Neuronal stem cell (in vitro differentiated cells): ENCODE data around the gene CDH24.

ENCODE experiments used
- DNase-seq: peaks from one replicate; pipeline ENCODE4 v3.0.0-alpha.2; 2013; ENCODE audit warnings: low spot score
- H2AFZ ChIP-seq: one replicate; pipeline ENCODE4 v1.6.1; 2013; ENCODE audit warnings: mild to moderate bottlenecking, low read length, inconsistent platforms
- H2AK5ac ChIP-seq: 2 replicates; pipeline ENCODE4 v1.6.1; 2013; ENCODE audit warnings: low read depth, mild to moderate bottlenecking, inconsistent platforms, low read length, moderate library complexity, mixed read lengths
- H2BK120ac ChIP-seq: 2 replicates; pipeline ENCODE4 v1.6.1; 2013; ENCODE audit warnings: low read depth, mild to moderate bottlenecking, inconsistent platforms, low read length, moderate library complexity, mixed read lengths
- H2BK12ac ChIP-seq: one replicate; pipeline ENCODE4 v1.6.1; 2013; ENCODE audit warnings: low read length, inconsistent platforms
- H2BK15ac ChIP-seq: 2 replicates; pipeline ENCODE4 v1.6.1; 2013; ENCODE audit warnings: mild to moderate bottlenecking, low read length, inconsistent platforms, mixed read lengths
- H2BK5ac ChIP-seq: one replicate; pipeline ENCODE4 v1.6.1; 2013; ENCODE audit warnings: inconsistent platforms, mild to moderate bottlenecking, low read length, moderate library complexity
- H3K14ac ChIP-seq: one replicate; pipeline ENCODE4 v1.6.1; 2013; ENCODE audit warnings: low read length, inconsistent platforms
- H3K18ac ChIP-seq: 2 replicates; pipeline ENCODE4 v1.6.1; 2013; ENCODE audit warnings: low read length, inconsistent platforms
- H3K23ac ChIP-seq: 2 replicates; pipeline ENCODE4 v1.6.1; 2013; ENCODE audit warnings: low read depth, mild to moderate bottlenecking, mixed read lengths, low read length, inconsistent platforms; ENCODE audit not compliant: poor library complexity
- H3K27ac ChIP-seq: replicated peaks from 3 replicates; pipeline ENCODE4 v1.5.1; 2013; ENCODE audit warnings: low read length, inconsistent platforms
- H3K27me3 ChIP-seq, 3 experiments: 2 replicates each; pipeline ENCODE4 v1.6.1; 2013; ENCODE audit warnings: low read length in 3 of 3, mild to moderate bottlenecking in 2 of 3, inconsistent platforms in 1 of 3, low read depth in 1 of 3, mixed read lengths in 1 of 3, moderate library complexity in 1 of 3; ENCODE audit not compliant: control insufficient read depth in 3 of 3, insufficient read depth in 3 of 3
- H3K36me3 ChIP-seq, 2 donors: replicated peaks in 1 of 2; 2 replicates each; pipeline ENCODE4 v1.6.1; 2013; ENCODE audit warnings: low read length in 2 of 2; ENCODE audit not compliant: control insufficient read depth in 2 of 2, insufficient read depth in 2 of 2
- H3K4ac ChIP-seq: 2 replicates; pipeline ENCODE4 v1.6.1; 2013; ENCODE audit warnings: inconsistent platforms, mild to moderate bottlenecking, low read length, moderate library complexity
- H3K4me1 ChIP-seq, 2 donors: 1 replicate in 1 of 2; 2 replicates in 1 of 2; pipeline ENCODE4 v1.6.1; 2013; ENCODE audit warnings: low read length in 2 of 2, low read depth in 1 of 2; ENCODE audit not compliant: control insufficient read depth in 2 of 2, insufficient read depth in 1 of 2
- H3K4me2 ChIP-seq: one replicate; pipeline ENCODE4 v1.6.1; 2013; ENCODE audit warnings: mild to moderate bottlenecking, low read length, inconsistent platforms; ENCODE audit not compliant: insufficient read depth, poor library complexity, severe bottlenecking
- H3K4me3 ChIP-seq, 2 donors: 2 replicates each; pipeline ENCODE4 v1.5.1; 2013; ENCODE audit warnings: low read length in 2 of 2, mild to moderate bottlenecking in 2 of 2, inconsistent platforms in 1 of 2, moderate library complexity in 1 of 2
- H3K79me1 ChIP-seq: one replicate; pipeline ENCODE4 v1.6.1; 2013; ENCODE audit warnings: low read depth, mild to moderate bottlenecking, inconsistent platforms, low read length, moderate library complexity
- H3K9ac ChIP-seq: one replicate; pipeline ENCODE4 v1.6.1; 2013; ENCODE audit warnings: mild to moderate bottlenecking, low read depth, low read length, inconsistent platforms; ENCODE audit not compliant: poor library complexity
- H3K9me3 ChIP-seq, 2 donors: replicated peaks in 1 of 2; 2 replicates each; pipeline versions ENCODE3 to v1.6.1; 2013; ENCODE audit warnings: low read length in 2 of 2, mild to moderate bottlenecking in 2 of 2, inconsistent platforms in 1 of 2, low read depth in 1 of 2, mixed read lengths in 1 of 2, moderate library complexity in 1 of 2; ENCODE audit not compliant: control insufficient read depth in 2 of 2, insufficient read depth in 1 of 2
- H4K8ac ChIP-seq: one replicate; pipeline ENCODE4 v1.6.1; 2013; ENCODE audit warnings: low read depth, mild to moderate bottlenecking, inconsistent platforms, low read length, moderate library complexity
- H4K91ac ChIP-seq: one replicate; pipeline ENCODE4 v1.6.1; 2013; ENCODE audit warnings: low read length, low read depth, mild to moderate bottlenecking, inconsistent platforms; ENCODE audit not compliant: poor library complexity
- whole genome bisulfite sequencing, 2 donors: extraction: QIAGEN DNeasy Blood & Tissue Kit; methylation state at CpG; one replicate each; pipeline ENCODE4 v1.1.7; 2013; ENCODE audit warnings: missing lambda C conversion rate in 2 of 2, mixed read lengths in 1 of 2; ENCODE audit not compliant: insufficient read length in 2 of 2, insufficient replicate concordance in 1 of 2; ENCODE audit errors: extremely low coverage in 2 of 2; 5-methylcytosine and 5-hydroxymethylcytosine counted together

The CDH24 gene

GRCh38 chr14:23093526-23093925, 36.2 kb upstream of the CDH24 start:
- Histone ChIP-seq H2BK15ac (no peak overlapping the region), H2AK5ac (no peak overlapping the region), H3K36me3 (peaks cover 18 to 71% of the 10 kb centered on the region in 2 donors), H3K4ac (no peak overlapping the region), H2BK120ac (no peak overlapping the region), H3K9ac (no peak overlapping the region), H2BK5ac (no peak overlapping the region), H3K4me2 (no peak overlapping the region), H3K79me1 (peaks cover 4% of the 10 kb centered on the region), H3K9me3 (no peaks in the 10 kb centered on the region), H3K4me1 (peaks cover 2 to 3% of the 10 kb centered on the region in 2 donors), H3K4me3 (peak overlapping the region in 1 of 2 donors; percentile 79), H4K8ac (no peak overlapping the region), H3K18ac (no peak overlapping the region), H3K23ac (no peak overlapping the region), H3K27me3 (no peaks in the 10 kb centered on the region), H3K14ac (no peak overlapping the region), H2BK12ac (no peak overlapping the region), H3K27ac (no peak overlapping the region), H4K91ac (no peak overlapping the region), H2AFZ (no peak overlapping the region)
- WGBS, 2 donors, result no CpG with 5 or more reads among the region's 2 CpGs
- DNase-seq, result no peak

- Histone ChIP-seq H3K27me3 (no peaks in the 10 kb centered on the region), H3K23ac (no peak overlapping the region)
Observed at GRCh38 chr14:23093104-23093503, 35.8 kb upstream of the CDH24 start.

GRCh38 chr14:23091294-23092225, 34.2 kb upstream of the CDH24 start:
- no peak overlapping the region for H4K91ac ChIP-seq
- H3K4me2 ChIP-seq, result no peak overlapping the region
- no peak overlapping the region for H3K4ac ChIP-seq
- no peak overlapping the region for H2BK120ac ChIP-seq
- DNase-seq, result no peak
- H3K79me1 ChIP-seq, result no peaks in the 10 kb centered on the region
- no peak overlapping the region for H2BK15ac ChIP-seq
- no peak overlapping the region for H3K9ac ChIP-seq
- H2BK12ac ChIP-seq, result no peak overlapping the region
- H3K4me1 ChIP-seq, result peaks cover 2 to 3% of the 10 kb centered on the region in 2 donors
- H3K4me3 ChIP-seq, result no peak overlapping the region
- no peak overlapping the region for H3K14ac ChIP-seq
- no peak overlapping the region for H3K23ac ChIP-seq
- H3K27me3 ChIP-seq, result no peaks in the 10 kb centered on the region
- H3K18ac ChIP-seq, result no peak overlapping the region
- H3K36me3 ChIP-seq, result peaks cover 14 to 71% of the 10 kb centered on the region in 2 donors
- H3K9me3 ChIP-seq, result no peaks in the 10 kb centered on the region
- no peak overlapping the region for H2AK5ac ChIP-seq
- no peak overlapping the region for H2BK5ac ChIP-seq
- no peak overlapping the region for H3K27ac ChIP-seq
- H4K8ac ChIP-seq, result no peak overlapping the region
- no peak overlapping the region for H2AFZ ChIP-seq
- no CpG with 5 or more reads among the region's 12 CpGs for WGBS, 2 donors

More at GRCh38 chr14:23093104-23093503, 35.8 kb upstream of the CDH24 start:
- Histone ChIP-seq H3K4me2 (no peak overlapping the region), H4K91ac (no peak overlapping the region), H3K4me3 (no peak overlapping the region), H2AFZ (no peak overlapping the region), H4K8ac (no peak overlapping the region), H2BK5ac (no peak overlapping the region), H3K18ac (no peak overlapping the region), H3K4ac (no peak overlapping the region), H3K27ac (no peak overlapping the region), H3K9ac (no peak overlapping the region), H2BK12ac (no peak overlapping the region), H3K4me1 (peaks cover 2 to 3% of the 10 kb centered on the region in 2 donors), H2AK5ac (no peak overlapping the region), H3K14ac (no peak overlapping the region), H2BK15ac (no peak overlapping the region), H3K9me3 (no peaks in the 10 kb centered on the region), H2BK120ac (no peak overlapping the region), H3K79me1 (peaks cover 4% of the 10 kb centered on the region), H3K36me3 (peaks cover 16 to 71% of the 10 kb centered on the region in 2 donors)
- DNase-seq, result no peak
- WGBS, 2 donors, result no CpG with 5 or more reads among the region's 2 CpGs

GRCh38 chr14:23090254-23090636, 32.9 kb upstream of the CDH24 start:
- Histone ChIP-seq H3K4me2 (no peak overlapping the region), H3K18ac (no peak overlapping the region), H3K27ac (no peak overlapping the region), H2BK12ac (no peak overlapping the region), H3K79me1 (no peaks in the 10 kb centered on the region), H2AK5ac (no peak overlapping the region), H3K4ac (no peak overlapping the region), H3K4me1 (peaks cover 2 to 3% of the 10 kb centered on the region in 2 donors), H3K27me3 (no peaks in the 10 kb centered on the region), H3K4me3 (no peak overlapping the region), H2BK15ac (no peak overlapping the region), H2BK5ac (no peak overlapping the region), H3K23ac (no peak overlapping the region), H3K9ac (no peak overlapping the region), H3K36me3 (peaks cover 24 to 84% of the 10 kb centered on the region in 2 donors), H3K14ac (no peak overlapping the region), H2BK120ac (no peak overlapping the region), H2AFZ (no peak overlapping the region), H4K8ac (no peak overlapping the region), H3K9me3 (no peaks in the 10 kb centered on the region), H4K91ac (no peak overlapping the region)
- no CpG with 5 or more reads among the region's 4 CpGs for WGBS, 2 donors
- no peak for DNase-seq
